ENCODE data around the gene ACAD8.
A peak's percentile ranks its signal among the peaks of the same experiment; 100 is the strongest.
"Not testable (repeated sequence)": the region's sequence is repeated elsewhere in the genome, so short reads cannot be mapped to it uniquely, and the experiment has no call there.

ACAD8 gene

DNA sequence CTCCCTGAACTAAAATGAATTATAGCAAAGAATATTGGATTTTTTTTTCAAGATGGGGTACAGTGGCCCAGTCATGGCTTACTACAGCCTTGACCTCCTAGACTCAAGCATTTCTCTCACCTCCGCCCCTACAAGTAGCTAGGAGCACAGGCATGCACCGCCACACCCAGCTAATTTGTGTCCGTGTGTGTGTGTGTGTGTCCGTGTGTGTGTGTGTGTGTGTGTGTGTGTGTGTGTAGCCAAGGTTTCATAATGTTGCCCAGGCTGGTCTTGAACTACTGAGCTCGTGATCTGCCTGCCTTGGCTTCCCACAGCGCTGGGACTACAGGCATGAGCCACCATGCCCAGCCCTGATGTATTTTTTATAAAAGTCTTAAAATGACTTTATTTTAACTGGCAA, 12.8 kb upstream of the ACAD8 start:
- DNase-seq (ENCODE audit: low read depth): no peak

DNA sequence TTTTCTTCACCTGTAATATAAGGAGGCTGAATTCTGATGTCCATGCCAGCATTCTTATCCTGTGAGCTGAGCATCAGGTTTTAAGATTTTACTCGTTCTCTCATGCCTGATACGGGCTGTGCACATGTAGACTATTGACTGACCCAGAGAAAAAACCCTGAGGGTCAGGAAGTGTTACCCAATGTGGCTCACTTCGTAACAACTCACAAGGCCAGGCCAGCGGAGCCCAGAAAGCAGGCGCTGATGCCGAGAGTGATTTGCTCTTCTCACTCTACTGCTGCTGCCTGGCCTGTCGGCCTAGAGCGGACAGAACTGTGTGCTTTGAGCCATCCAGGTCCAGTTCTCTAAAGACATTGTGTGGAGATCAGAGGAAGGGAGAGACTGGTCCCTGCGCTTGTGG, 11.0 kb upstream of the ACAD8 start:
- no peak for DNase-seq (ENCODE audit: low read depth)

DNA sequence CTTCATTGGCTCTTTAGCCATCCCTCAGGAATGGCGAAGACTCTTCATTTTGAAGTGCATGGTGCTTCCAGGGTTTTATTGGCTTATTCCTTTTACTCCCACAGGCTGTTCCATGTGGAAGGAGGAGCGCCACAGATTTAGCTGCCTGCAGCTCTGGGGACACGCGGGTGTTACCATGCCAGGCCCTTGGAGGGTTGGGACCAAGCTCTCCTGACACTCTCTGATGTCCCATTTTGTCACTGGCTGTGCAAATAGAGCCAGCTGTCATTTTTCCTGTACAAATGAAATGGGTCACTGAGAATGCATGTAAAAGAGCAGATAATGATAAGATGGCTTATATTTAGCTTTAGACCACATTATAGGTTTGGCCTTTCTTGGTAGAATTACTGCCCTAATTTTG, 9.5 kb upstream of the ACAD8 start:
- DNase-seq (ENCODE audit: low read depth): no peak

DNA sequence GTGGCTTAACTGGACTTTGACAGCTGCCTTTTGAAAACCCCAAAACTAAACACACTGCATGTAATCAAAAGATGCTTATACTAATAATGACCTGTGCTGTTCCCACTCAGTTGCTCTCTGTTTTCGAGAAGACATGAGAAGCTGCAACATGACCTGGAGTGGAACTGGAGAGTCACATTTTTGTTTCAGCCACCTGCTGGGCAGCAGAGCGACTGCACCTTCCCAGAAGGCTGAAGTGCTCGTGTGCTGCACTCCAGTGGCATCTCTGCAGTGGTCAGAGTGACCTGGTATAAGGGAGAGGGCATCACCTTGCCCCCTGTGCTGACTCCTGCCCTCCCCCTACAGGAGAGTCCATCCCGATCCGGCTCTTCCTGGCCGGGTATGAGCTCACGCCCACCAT, 8.8 kb upstream of the ACAD8 start:
- no peak for DNase-seq (ENCODE audit: low read depth)

DNA sequence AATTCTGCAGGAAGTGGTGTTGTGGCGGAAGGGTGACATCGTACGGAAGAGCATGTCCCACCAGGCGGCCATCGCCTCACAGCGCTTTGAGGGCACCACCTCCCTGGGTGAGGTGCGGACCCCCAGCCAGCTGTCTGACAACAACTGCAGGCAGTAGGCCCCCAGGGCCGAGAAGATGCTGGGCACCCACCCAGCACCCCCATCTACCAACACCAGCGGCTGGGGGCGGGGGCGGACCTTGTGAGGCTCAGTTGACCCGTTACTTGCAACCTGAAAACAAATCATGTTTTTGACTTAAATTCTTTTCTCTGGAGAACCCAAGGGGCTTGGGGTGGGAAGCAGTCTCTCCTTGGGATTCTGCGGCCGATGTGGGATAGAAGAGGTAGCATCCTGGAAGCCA, 7.9 kb upstream of the ACAD8 start:
- DNase-seq (ENCODE audit: low read depth): no peak

DNA sequence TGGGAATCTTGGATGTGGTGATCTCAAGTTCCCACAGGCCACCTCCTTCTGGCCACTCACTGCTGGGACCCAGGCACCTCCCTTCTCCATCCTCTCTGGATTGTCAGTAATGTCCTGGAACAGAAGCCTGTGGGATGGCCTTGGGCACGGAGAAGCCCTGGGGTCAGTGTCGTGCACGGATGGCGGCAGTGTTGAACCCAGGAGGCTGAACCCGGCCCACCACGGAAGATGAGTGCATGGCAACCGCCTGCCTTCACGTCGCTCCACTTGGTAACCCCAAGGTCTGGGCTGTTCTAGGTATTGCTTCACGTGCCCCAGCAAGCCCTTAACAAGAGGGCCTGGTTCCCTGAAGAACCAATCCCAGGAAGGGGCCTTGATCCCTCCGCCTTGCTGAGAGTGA, 7.3 kb upstream of the ACAD8 start:
- no peak for DNase-seq (ENCODE audit: low read depth)

DNA sequence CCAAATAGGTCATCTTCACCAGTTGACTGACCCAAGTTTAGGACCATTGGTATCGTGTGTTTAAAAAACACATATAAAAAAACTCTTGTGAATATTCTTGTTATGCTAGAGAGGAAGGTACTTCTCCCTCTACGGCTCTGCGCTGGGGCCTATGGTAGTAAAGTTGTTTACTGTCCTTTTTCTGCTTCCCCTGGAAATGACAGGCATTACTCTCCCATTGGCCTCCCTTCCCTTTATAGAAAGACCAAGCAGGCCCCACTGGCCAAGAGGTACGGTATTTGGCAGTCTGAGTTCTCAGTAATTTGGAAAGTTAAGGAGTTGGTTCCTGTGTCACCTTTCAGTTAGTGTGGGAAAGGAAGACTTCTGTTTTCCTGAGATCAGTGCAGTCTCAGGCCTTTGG, 6.7 kb upstream of the ACAD8 start:
- DNase-seq (ENCODE audit: low read depth): no peak

DNA sequence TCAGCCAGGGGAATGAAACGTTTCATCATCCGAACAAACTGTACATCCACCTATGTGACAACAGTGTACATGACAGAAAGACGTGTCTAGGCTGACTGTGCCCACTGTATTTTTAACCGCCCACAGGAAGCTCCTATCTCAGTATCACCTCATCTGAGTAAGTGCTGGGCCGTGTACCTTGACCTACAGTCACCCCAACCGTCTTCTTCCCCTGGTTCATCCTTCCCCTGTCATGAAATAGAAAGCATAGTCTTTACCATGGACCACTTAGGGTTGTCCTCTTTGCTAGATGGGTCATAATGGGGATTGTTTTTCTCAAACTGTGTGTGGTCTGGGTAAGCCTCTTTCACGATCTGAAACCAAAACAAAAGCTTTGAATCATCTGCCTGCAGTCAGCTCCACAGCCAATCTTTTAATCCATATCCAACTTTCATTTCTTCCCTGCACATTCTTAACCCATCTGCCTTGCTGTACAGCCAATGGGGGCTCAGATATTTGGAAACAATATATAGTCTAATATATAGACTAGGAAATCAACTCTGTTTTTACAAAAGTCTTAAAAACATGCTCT, 4.4 kb upstream of the ACAD8 start:
- no peak for DNase-seq (ENCODE audit: low read depth)

DNA sequence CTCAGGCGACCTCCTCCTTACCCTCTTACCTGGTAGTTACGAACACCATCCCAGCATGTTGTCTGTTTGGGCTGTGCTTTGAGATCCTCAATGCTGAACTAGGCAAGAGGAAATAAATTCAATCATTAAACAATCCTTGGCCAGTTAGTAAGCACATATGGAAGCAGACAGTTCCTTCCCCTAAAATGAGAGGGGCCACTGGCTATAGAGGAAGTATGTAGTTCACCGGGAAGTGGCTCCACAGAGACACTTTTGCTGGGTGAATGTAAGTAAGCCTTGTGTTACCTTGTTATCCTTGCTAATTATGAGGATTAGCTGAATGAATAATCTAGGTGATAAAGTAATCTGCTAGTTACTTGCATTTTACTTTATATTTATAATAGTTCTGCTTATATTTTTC, 3.1 kb upstream of the ACAD8 start:
- no peak for DNase-seq (ENCODE audit: low read depth)

DNA sequence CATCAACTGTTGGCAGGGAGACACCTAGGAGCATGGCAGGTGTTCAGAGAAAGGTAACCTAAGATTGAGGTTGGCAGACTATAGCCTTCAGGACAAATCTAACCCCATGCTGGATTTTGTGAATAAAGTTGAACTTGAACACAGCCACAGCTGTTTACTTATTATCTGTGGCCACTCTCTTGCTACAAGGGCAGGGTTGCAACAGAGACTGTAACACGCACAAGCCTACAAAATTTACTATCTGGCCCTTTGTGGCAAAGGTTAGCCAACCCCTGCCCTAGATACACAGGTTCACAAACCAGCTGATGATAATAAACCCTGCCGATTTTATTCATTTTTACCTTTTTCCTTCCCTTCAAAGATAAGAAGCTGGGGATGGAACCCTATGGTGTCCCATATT, 2.7 kb upstream of the ACAD8 start:
- DNase-seq (ENCODE audit: low read depth): no peak

DNA sequence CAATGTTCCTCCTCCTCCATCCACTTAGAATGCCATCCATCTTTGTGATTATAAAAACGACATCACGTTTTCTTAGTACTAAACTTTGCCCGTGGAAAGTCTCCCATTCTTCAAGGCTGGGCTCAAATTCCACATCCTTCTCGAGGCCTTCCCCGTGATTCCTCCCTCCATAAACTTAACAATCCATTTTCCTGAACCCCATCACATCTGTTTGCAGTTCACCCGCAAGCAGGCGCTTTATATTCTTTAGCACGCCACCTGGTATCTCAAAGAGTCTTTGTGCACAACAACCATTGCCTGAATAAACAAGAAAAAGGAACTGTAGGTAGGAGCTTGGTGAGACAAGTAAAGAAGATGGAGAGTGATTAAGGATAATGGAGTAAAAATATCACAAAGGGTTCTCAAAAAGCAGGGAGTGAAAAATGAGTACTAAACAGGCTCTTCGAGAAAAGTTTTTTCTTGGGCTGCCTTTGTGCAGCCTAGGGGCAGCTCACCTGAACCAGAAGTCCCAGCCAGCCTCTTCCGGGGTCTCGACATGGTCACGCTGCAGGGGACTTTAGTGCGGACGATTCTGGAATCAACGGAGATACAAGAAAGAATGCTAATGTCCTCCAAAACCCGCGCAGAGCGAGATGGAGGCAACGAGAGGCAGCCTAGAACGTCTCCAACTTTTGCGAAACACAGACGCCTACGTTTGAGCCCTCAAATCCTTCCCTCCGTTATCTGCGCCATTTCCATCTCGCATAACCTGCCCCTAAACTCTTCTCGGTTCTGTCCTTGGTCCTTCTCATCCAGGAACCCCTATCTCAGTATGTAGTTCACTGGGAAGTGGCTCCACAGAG, 801 bp upstream of the ACAD8 start:
- peak; percentile 28 for DNase-seq (ENCODE audit: low read depth)

DNA sequence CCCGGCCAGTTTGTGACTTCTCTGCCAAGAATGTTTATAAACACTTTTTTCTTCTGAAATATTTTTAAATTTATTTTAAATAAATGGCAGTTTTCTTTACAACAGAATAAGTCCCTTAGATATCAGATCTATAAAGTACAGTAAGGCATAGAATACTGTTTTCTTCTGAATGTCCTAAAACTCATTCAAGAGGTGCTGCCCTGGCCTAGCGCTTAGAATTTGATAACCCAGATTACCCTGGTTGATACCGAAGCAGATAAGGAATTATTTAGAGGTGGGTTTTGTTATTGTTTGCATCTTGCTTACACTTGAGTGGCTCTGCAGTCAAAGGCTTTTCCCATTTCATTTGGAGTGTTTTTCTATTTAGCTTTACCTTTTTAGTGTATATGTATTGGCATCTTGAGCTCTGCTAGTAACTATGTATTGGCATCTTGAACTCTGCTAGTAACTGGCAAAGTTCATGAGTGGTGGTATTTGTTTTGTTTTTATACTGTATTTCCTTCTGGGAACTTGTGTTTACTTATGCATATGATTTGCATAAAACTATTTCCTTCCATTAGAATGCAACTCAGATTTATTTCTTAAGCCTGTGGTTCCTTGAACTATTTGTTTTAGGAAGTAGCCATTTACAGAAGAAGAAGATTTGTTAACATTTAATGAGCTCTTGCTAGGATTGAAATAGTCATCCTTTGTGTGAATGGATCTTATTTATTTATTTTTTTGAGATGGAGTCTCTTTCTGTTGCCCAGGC, 1.2 kb downstream of the ACAD8 start:
- DNase-seq (ENCODE audit: low read depth): no peak

DNA sequence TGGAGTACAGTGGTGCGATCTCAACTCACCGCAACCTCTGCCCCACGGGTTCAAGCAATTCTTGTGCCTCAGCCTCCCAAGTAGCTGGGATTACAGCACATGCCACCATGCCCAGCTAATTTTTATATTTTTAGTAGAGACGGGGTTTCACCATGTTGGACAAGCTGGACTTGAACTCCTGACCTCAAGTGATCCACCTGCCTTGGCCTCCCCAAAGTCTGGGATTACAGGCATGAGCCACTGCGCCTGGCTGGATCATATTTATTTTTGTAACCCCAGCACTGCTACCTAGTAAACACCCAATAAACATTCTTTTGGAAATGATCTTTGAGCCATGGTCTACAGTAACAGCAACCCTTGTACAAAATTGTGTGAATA, 1.8 kb downstream of the ACAD8 start:
- DNase-seq (ENCODE audit: low read depth): not testable (repeated sequence)

DNA sequence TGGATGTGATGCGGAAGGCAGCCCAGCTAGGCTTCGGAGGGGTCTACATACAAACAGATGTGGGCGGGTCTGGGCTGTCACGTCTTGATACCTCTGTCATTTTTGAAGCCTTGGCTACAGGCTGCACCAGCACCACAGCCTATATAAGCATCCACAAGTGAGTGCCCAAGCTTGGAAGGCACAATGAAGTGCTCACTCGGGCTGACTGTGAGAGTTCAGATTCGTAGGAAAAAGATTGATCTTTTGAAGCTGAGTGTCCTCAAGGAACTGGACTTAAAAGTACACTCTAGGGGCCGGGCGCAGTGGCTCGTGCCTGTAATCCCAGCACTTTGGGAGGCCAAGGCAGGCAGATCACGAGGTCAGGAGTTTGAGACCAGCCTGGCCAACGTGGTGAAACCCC, 3.7 kb downstream of the ACAD8 start:
- no peak for DNase-seq (ENCODE audit: low read depth)

DNA sequence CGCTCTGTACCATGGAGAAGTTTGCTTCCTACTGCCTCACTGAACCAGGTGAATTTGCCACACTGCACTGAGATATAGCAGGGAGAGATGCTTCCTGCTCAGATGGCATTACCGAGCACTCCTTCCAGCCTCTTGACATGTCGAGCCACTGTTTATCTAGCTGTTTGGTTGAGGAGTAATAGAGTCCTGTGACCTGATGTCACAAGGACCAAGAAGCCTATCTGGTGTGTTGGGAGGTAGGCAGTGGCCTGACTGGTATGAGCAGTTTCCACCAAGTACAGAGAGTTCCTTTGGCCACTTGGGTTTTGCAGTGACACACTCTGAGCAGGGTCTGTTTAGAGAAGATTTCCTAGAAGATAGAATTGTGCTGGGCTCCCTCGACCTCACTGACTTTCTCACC, 5.2 kb downstream of the ACAD8 start:
- DNase-seq (ENCODE audit: low read depth): no peak

DNA sequence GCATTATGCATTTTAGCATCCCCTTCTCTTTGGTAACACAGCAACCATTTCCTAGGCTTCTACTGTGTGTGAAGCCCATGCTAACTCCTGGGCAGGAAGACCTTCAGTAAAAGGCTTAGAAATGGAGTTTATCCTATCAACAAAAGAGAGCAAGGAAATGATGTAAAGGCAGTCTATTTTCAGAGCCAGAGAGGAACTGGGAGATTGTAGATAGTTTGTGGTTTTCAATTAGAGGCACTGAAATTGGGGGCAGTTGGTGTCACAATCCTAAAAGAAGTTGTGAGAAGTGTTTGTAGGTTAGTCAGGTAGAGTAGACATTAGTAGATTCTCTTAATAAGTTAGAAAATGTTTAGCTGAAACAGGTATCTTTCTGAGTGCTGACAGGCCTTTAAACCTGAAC, 7.1 kb downstream of the ACAD8 start:
- DNase-seq (ENCODE audit: low read depth): no peak

DNA sequence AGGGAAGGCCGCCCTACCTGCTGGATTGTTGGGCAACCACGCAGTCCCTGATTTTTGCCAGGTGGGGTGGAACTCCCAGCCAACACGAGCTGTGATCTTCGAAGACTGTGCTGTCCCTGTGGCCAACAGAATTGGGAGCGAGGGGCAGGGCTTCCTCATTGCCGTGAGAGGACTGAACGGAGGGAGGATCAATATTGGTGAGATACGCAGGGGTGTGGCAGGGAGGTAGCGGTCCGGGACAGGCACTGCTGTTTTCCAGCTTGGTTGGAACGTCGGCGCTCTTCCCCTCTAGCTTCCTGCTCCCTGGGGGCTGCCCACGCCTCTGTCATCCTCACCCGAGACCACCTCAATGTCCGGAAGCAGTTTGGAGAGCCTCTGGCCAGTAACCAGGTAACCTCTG, 7.6 kb downstream of the ACAD8 start:
- no peak for DNase-seq (ENCODE audit: low read depth)

DNA sequence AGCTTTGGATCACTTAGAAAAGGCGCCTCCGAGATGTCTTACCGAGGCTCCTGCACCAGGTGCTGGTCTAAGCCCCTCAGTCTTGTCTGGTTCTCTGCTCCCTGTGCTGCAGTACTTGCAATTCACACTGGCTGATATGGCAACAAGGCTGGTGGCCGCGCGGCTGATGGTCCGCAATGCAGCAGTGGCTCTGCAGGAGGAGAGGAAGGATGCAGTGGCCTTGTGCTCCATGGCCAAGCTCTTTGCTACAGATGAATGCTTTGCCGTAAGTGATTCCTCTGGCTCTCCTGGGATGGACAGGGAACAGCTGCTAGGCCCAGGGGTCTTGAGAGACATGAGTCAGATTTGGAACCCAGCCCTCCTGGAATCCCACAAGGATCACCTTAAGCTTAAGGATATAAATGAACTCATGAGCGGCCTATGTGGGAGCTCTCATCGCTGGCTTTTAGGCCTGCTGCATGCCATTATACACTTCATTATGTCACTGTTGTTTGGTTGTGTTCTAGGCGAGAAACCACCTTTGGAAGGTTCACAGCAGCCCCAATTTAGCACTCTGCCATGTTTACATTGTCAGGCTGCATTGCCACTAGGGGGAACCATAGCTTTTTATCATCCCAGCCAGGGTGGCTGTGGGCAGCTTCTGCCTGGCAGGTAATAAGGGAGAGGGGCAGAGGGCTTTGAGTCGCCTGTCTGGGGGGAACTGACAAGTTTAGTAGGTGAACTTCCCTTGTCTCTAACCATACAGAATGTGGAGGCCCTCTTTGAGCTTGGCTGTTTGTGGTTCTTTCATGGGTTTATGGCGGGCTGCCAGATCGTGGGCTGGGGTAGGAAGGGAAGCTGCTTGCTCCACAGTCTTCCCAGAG, 8.5 kb downstream of the ACAD8 start:
- no peak for DNase-seq (ENCODE audit: low read depth)

DNA sequence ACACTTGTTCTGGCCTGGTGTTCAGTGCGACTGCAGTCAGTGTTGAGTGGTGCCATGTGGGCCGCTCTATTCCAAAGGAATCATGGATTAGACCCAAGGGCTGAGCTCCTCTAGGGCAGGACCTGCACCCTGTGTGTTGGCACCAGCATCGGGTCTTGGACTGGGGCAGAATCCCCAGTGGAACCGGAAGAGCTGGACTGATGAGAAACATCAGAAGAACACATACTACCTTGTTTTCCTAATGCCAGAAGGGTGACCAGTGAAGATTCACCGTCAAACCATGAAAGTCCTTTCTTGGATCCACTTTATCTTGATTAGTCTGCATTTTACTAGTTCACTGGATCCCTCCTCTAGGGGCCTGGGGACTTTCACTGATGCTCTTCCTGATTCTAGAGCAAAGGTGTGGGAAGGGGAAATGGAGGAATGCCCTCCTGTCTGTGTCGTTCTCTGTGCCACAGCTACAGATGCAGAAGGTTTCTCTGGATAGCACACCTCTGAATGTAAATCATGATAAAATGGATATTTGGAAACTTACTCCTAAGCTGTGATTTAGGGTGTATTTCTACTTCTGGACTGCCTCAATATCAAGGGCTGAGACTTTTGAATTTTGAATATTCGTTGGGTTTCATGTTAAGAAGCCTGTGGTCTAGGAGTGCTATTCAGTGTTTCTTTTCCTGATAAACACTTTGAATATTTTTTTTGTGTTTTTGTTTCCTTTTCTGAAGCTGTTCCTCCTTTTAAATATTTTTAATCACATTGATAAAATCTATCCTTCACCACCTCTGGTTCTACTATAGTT, 11.8 kb downstream of the ACAD8 start:
- DNase-seq (ENCODE audit: low read depth): no peak

DNA sequence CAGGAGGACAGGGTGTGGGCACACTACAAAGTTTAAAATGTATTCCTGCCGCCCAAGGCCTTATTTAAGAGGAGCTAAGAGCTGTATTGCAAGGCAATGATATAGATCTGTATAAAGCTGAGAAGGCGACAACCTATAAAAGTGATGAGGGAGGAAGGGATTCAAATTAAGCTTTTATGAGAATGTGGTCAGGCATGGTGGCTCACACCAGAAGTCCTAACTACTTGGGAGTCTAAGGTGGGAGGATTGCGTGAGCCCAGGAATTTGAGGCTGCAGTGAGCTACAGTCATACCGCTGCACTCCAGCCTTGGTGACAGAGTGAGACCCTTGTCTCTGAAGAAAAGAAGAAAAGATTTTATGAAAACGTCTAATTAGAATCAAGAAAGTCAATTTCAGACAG, 13.1 kb downstream of the ACAD8 start:
- DNase-seq (ENCODE audit: low read depth): no peak

DNA sequence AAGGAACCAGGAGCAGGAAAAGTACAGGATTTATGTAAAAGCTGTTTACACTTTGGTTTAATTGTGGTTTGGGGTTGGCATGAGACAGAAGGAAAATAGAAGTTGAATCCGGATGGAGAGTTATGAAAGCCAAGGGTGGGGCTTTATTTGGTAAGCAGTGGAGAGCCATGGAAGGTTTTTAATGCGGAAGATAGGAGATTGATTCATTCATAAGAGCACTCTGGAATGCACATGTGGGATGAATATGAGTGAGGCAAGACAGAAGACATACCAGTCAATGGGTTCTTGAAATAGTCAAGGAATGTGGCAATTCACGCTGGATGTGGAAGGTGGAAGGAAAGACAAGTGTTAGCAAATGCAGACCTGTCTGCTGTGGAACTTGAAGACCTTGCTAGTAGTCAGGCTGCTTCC, 13.5 kb downstream of the ACAD8 start:
- peak; percentile 79 for DNase-seq (ENCODE audit: low read depth)

DNA sequence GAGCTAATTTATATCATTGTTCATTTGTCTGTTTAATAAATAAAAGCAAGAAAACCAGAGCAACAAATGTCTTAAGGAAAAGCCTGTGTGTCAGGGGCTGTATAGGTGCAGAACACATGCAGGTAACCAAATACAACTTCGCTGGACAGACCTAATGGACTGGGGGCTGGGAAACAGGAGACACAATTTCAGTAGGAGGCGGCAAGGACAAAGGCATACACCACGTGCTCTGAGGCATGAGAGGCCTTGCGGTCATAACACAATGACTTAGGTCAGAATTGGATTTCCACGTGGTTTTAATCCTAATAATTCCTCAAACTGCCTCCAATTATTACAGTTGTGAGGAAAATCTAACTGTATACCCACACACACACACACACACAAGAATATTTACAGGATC, 14.1 kb downstream of the ACAD8 start:
- no peak for DNase-seq (ENCODE audit: low read depth)

All from GM04503 (cell line).